H1 (cell line): Measurements from ENCODE around the gene ZSCAN18. TPM values are rescaled to one million over a fixed set of nuclear protein-coding genes. Genes with fewer than 3 reads are reported as not detected.

ENCODE experiments used
- CTCF ChIA-PET: fragments of 300-600 bp; sonication (Branson Sonifier 250); formaldehyde crosslinking; loops from one replicate; lab custom pipeline; 2021; ENCODE audit not compliant: partially characterized antibody; lab: Charles Lee
- POLR2A ChIA-PET: fragments of 300-600 bp; sonication (Branson Sonifier 250); formaldehyde crosslinking; loops from one replicate; lab custom pipeline; 2021; ENCODE audit warnings: inconsistent platforms; ENCODE audit not compliant: partially characterized antibody; lab: Charles Lee
- DNase-seq, 2 experiments: peaks; one replicate each; pipeline versions ENCODE4 v3.0.0 to v3.0.0-alpha.2; 2010 to 2022; ENCODE audit warnings: low spot score in 2 of 2, low read depth in 1 of 2, mixed read lengths in 1 of 2
- FAIRE-seq: peaks from 2 replicates; lab custom pipeline; 2011; peaks lifted over from hg19 to GRCh38; lab: Jason Lieb, UNC
- H2AFZ ChIP-seq: 2 replicates; pipeline ENCODE4 v1.8.1; 2012; ENCODE audit warnings: low read length, inconsistent platforms
- H2AK5ac ChIP-seq: 2 replicates; pipeline ENCODE4 v1.6.1; 2013; ENCODE audit warnings: low read depth, low read length
- H2BK120ac ChIP-seq: replicated peaks from 2 replicates; pipeline ENCODE3; 2013; ENCODE audit warnings: low read depth, low read length, inconsistent platforms
- H2BK12ac ChIP-seq: 2 replicates; pipeline ENCODE4 v1.6.1; 2013; ENCODE audit warnings: low read depth, low read length
- H2BK15ac ChIP-seq: 2 replicates; pipeline ENCODE4 v1.6.1; 2013; ENCODE audit warnings: low read length
- H2BK20ac ChIP-seq: 2 replicates; pipeline ENCODE4 v1.6.1; 2013; ENCODE audit warnings: low read length
- H2BK5ac ChIP-seq: 2 replicates; pipeline ENCODE4 v1.6.1; 2013; ENCODE audit warnings: low read depth, low read length
- H3K14ac ChIP-seq: 2 replicates; pipeline ENCODE4 v1.6.1; 2013; ENCODE audit warnings: inconsistent platforms; ENCODE audit not compliant: insufficient read length
- H3K18ac ChIP-seq: 2 replicates; pipeline ENCODE4 v1.6.1; 2013; ENCODE audit warnings: low read length; ENCODE audit errors: extremely low read depth
- H3K23ac ChIP-seq: 2 replicates; pipeline ENCODE4 v1.6.1; 2013; ENCODE audit warnings: inconsistent platforms; ENCODE audit not compliant: insufficient read length
- H3K23me2 ChIP-seq: 2 replicates; pipeline ENCODE4 v1.6.1; 2013; ENCODE audit warnings: low read depth, low read length
- H3K27ac ChIP-seq: 2 replicates; pipeline ENCODE4 v1.6.1; 2011; ENCODE audit warnings: low read depth, low read length, inconsistent platforms
- H3K27me3 ChIP-seq, 4 experiments: replicated peaks in 1 of 4; 1 replicate in 1 of 4; 2 replicates in 3 of 4; pipeline versions ENCODE4 v1.6.1 to v1.8.1; 2011 to 2013; ENCODE audit warnings: low read length in 3 of 4, mild to moderate bottlenecking in 3 of 4, inconsistent platforms in 2 of 4, mixed read lengths in 2 of 4, moderate library complexity in 1 of 4; ENCODE audit not compliant: control insufficient read depth in 3 of 4, insufficient read depth in 3 of 4; ENCODE audit errors: extremely low read depth in 1 of 4
- H3K36me3 ChIP-seq, 4 experiments: 2 replicates each; pipeline versions ENCODE4 v1.6.1 to v1.8.1; 2011 to 2013; ENCODE audit warnings: mild to moderate bottlenecking in 4 of 4, low read length in 3 of 4, moderate library complexity in 2 of 4, control low read depth in 1 of 4, inconsistent platforms in 1 of 4; ENCODE audit not compliant: insufficient read depth in 4 of 4, control insufficient read depth in 2 of 4
- H3K4ac ChIP-seq: replicated peaks from 2 replicates; pipeline ENCODE3; 2013; ENCODE audit warnings: low read length, low read depth, mixed read lengths, inconsistent platforms; ENCODE audit not compliant: insufficient read length
- H3K4me1 ChIP-seq, 4 experiments: replicated peaks in 1 of 4; 1 replicate in 1 of 4; 2 replicates in 3 of 4; pipeline versions ENCODE4 v1.6.1 to v1.8.1; 2011 to 2013; ENCODE audit warnings: low read length in 3 of 4, inconsistent platforms in 2 of 4, mixed read lengths in 1 of 4; ENCODE audit not compliant: insufficient read depth in 4 of 4, control insufficient read depth in 3 of 4
- H3K4me2 ChIP-seq, 2 experiments: 2 replicates each; pipeline versions ENCODE4 v1.6.1 to v1.8.1; 2011 to 2013; ENCODE audit warnings: low read depth in 2 of 2, low read length in 2 of 2, control low read depth in 1 of 2, inconsistent platforms in 1 of 2, mild to moderate bottlenecking in 1 of 2; ENCODE audit not compliant: insufficient read depth in 1 of 2
- H3K4me3 ChIP-seq, 4 experiments: fragments of 200-600, 300-600 bp in 1 of 4; sonication (generic), shearing (Covaris generic), sonication (Bioruptor Twin) in 1 of 4; 2 replicates each; pipeline versions ENCODE4 v1.5.1 to v1.8.1; 2011 to 2016; ENCODE audit warnings: low read length in 4 of 4, low read depth in 3 of 4, control low read depth in 2 of 4, inconsistent platforms in 2 of 4, mild to moderate bottlenecking in 2 of 4, mixed read lengths in 1 of 4, moderate library complexity in 1 of 4; ENCODE audit not compliant: insufficient read depth in 2 of 4; ENCODE audit errors: extremely low read depth in 1 of 4
- H3K56ac ChIP-seq: replicated peaks from 2 replicates; pipeline ENCODE3; 2013; ENCODE audit warnings: low read depth, mild to moderate bottlenecking, mixed read lengths, low read length, inconsistent platforms; ENCODE audit not compliant: insufficient read length
- H3K79me1 ChIP-seq: 2 replicates; pipeline ENCODE4 v1.6.1; 2013; ENCODE audit warnings: low read depth, low read length, control low read depth
- H3K79me2 ChIP-seq, 2 experiments: 2 replicates each; pipeline versions ENCODE4 v1.6.1 to v1.8.1; 2012 to 2013; ENCODE audit warnings: low read length in 2 of 2, mild to moderate bottlenecking in 2 of 2, inconsistent platforms in 1 of 2; ENCODE audit not compliant: insufficient read depth in 2 of 2, control insufficient read depth in 1 of 2
- H3K9ac ChIP-seq, 4 experiments: replicated peaks in 1 of 4; 1 replicate in 1 of 4; 2 replicates in 3 of 4; pipeline versions ENCODE4 v1.6.1 to v1.8.1; 2011 to 2013; ENCODE audit warnings: low read depth in 3 of 4, low read length in 3 of 4, control low read depth in 2 of 4, mild to moderate bottlenecking in 2 of 4, moderate library complexity in 2 of 4, inconsistent platforms in 1 of 4; ENCODE audit errors: extremely low read depth in 1 of 4
- H3K9me3 ChIP-seq, 2 experiments: 2 replicates each; pipeline versions ENCODE4 v1.6.1 to v1.8.1; 2012 to 2013; ENCODE audit warnings: mild to moderate bottlenecking in 2 of 2, moderate library complexity in 2 of 2, control low read depth in 1 of 2, inconsistent platforms in 1 of 2, low read depth in 1 of 2, low read length in 1 of 2, mixed read lengths in 1 of 2; ENCODE audit not compliant: insufficient read depth in 2 of 2
- H4K20me1 ChIP-seq, 2 experiments: replicated peaks in 1 of 2; 2 replicates each; pipeline versions ENCODE3 to v1.8.1; 2011 to 2013; ENCODE audit warnings: inconsistent platforms in 2 of 2, low read length in 2 of 2, mild to moderate bottlenecking in 1 of 2; ENCODE audit not compliant: insufficient read depth in 2 of 2, control insufficient read depth in 1 of 2
- H4K5ac ChIP-seq: 2 replicates; pipeline ENCODE4 v1.6.1; 2013; ENCODE audit warnings: low read length, low read depth, mixed read lengths, inconsistent platforms; ENCODE audit not compliant: insufficient read length
- H4K8ac ChIP-seq: 2 replicates; pipeline ENCODE4 v1.8.0; 2013; ENCODE audit warnings: mild to moderate bottlenecking, moderate library complexity, low read length, inconsistent platforms; ENCODE audit not compliant: insufficient read depth; ENCODE audit errors: extremely low read depth
- H4K91ac ChIP-seq: replicated peaks from 2 replicates; pipeline ENCODE3; 2013; ENCODE audit warnings: low read length, mixed read lengths, inconsistent platforms; ENCODE audit not compliant: insufficient read length
- CBX8 ChIP-seq: fragments of 300-800, 300-1000 bp; sonication (generic); IDR thresholded peaks from 2 replicates; pipeline ENCODE4 v1.7.1; 2016; ENCODE audit warnings: low read depth, low read length, borderline replicate concordance
- CEBPB ChIP-seq: IDR thresholded peaks from 2 replicates; pipeline ENCODE4 v1.6.1; 2012; ENCODE audit warnings: low read depth, low read length
- CHD1 ChIP-seq: IDR thresholded peaks from 2 replicates; pipeline ENCODE4 v1.6.1; 2012; ENCODE audit warnings: low read depth, low read length, improper control_type of control experiment
- KDM4A ChIP-seq: IDR thresholded peaks from one replicate; pipeline ENCODE4 v1.7.1; 2012; ENCODE audit warnings: low read depth, mild to moderate bottlenecking, moderate library complexity, low read length, inconsistent platforms; ENCODE audit not compliant: severe bottlenecking
- KDM5A ChIP-seq: fragments of 200-600 bp; IDR thresholded peaks from 2 replicates; pipeline ENCODE4 v1.7.1; 2012; ENCODE audit warnings: mild to moderate bottlenecking, low read length, inconsistent platforms, mixed read lengths
- MAFK ChIP-seq: IDR thresholded peaks from 2 replicates; pipeline ENCODE4 v1.6.1; 2012; ENCODE audit warnings: low read depth, mild to moderate bottlenecking, improper control_type of control experiment, low read length
- SAP30 ChIP-seq: fragments of 300-600 bp; sonication (generic); IDR thresholded peaks from 2 replicates; pipeline ENCODE4 v1.7.1; 2012; ENCODE audit warnings: low read length, moderate library complexity, mild to moderate bottlenecking, inconsistent platforms; ENCODE audit not compliant: insufficient read depth, insufficient replicate concordance
- SIN3A ChIP-seq, 2 experiments: IDR thresholded peaks in 1 of 2; conservative IDR thresholded peaks in 1 of 2; 2 replicates each; pipeline ENCODE4 v1.6.1; 2011 to 2012; ENCODE audit warnings: low read length in 2 of 2, improper control_type of control experiment in 1 of 2, low read depth in 1 of 2, mild to moderate bottlenecking in 1 of 2
- SP2 ChIP-seq: IDR thresholded peaks from 2 replicates; pipeline ENCODE4 v1.6.1; 2012; ENCODE audit warnings: mild to moderate bottlenecking, low read length, inconsistent platforms
- SP4 ChIP-seq: IDR thresholded peaks from 2 replicates; pipeline ENCODE4 v1.6.1; 2012; ENCODE audit warnings: low read length, inconsistent platforms
- TAF7 ChIP-seq: optimal IDR thresholded peaks from 2 replicates; pipeline ENCODE3; 2011; ENCODE audit warnings: low read depth, mild to moderate bottlenecking, inconsistent platforms, low read length, moderate library complexity, borderline replicate concordance
- TEAD4 ChIP-seq: IDR thresholded peaks from 2 replicates; pipeline ENCODE4 v1.6.1; 2012; ENCODE audit warnings: low read depth, low read length, inconsistent platforms, mixed read lengths
- WGBS, 2 experiments: shearing (Covaris generic) in 1 of 2; methylation state at CpG; one replicate each; pipeline versions ENCODE4 v1.1.6 to v1.1.7; 2013 to 2015; ENCODE audit warnings: low lambda C conversion rate in 2 of 2, mixed read lengths in 2 of 2, inconsistent platforms in 1 of 2, low coverage in 1 of 2, missing lambda C conversion rate in 1 of 2; ENCODE audit not compliant: insufficient replicate concordance in 2 of 2, insufficient coverage in 1 of 2, insufficient read length in 1 of 2; ENCODE audit errors: extremely low coverage in 1 of 2, missing lambda C conversion rate in 1 of 2; 5-methylcytosine and 5-hydroxymethylcytosine counted together
- polyA plus RNA-seq, 7 experiments: library from polyadenylated mRNA; depleted of rRNA in 3 of 7; stranded (reverse) in 5 of 7; unstranded in 2 of 7; fragments of >200 nt in 5 of 7; fragments of 200-250 nt in 2 of 7; gene quantifications; 1 replicate in 5 of 7; 2 replicates in 1 of 7; 4 replicates in 1 of 7; pipeline versions ENCODE4 v1.2.1 to v1.2.3, GENCODE V29; 2011 to 2013; ENCODE audit warnings: missing spikeins in 2 of 7, mixed read lengths in 2 of 7
- total RNA-seq: library from RNA; stranded (reverse); fragmentation: NEBNext Ultra II Directional; extraction: Animal tissue kit (Norgen Biotek cat#: 25700); gene quantifications from 2 replicates; pipeline ENCODE4 v1.2.1, GENCODE V29; 2021
- TF ChIP-seq, protein P1 (sequence below): IDR thresholded peaks from 2 replicates; pipeline ENCODE4 v1.6.1; 2011; ENCODE audit warnings: low read depth, mild to moderate bottlenecking, low read length; ENCODE audit not compliant: insufficient read depth

The ZSCAN18 gene
- total and polyA plus RNA-seq, 2 of the 8 experiments (the other 6 are each of a cell fraction or from before 2014, with no cell fraction given): 37.0 to 41.4 TPM

DNA sequence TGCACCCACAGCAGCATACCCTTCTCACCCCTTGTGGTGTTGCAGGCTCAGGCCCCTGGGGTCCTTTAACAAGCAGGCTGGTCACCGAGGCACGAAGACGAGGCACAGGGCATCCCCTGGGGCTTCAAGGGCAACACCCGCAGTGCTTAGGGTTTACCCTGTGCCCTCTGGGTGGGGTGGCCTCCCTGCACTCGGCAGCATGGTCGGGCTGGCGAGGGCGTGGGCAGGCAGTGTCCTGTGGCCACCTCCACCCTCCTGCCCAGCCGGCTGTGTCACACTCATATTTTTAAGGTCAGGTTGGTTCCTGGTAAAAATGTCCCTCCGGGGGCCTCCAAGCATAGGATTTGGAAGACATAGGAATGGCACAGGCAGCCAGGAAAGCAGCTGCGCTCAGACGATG lies 50.4 kb downstream of the ZSCAN18 start:
- no peak overlapping the region for H3K14ac ChIP-seq
- H3K27me3 ChIP-seq: peaks cover 0 to 2% (median under 1%) of the 10 kb centered on the region in 4 experiments; a peak in 4 of 7 replicates
- no peak overlapping the region for H3K4me3 ChIP-seq
- no peak overlapping the region for H4K91ac ChIP-seq
- H3K9ac ChIP-seq: no peak overlapping the region
- DNase-seq (no peak), FAIRE-seq (no peak)
- H3K56ac ChIP-seq: no peak overlapping the region
- peaks cover 0 to 1% (median 0%) of the 10 kb centered on the region in 4 experiments; a peak in 2 of 7 replicates for H3K4me1 ChIP-seq
- no peak overlapping the region for H2AFZ ChIP-seq
- ChIA-PET CTCF (interaction anchor here (1.0 to 6.7 kb wide), 4 partner anchors 9 to 43 kb away, joined by 3 to 113 read pairs (median 23); partner anchors contain the start of gene ZNF135), POLR2A (interaction anchor here (1.2 to 6.2 kb wide), 2 partner anchors 11 to 48 kb away, joined by 3 to 45 read pairs; partner anchors contain the start of gene ZNF135)
- no peak overlapping the region for H3K27ac ChIP-seq
- no peak overlapping the region for H2AK5ac ChIP-seq
- H3K18ac ChIP-seq: no peak overlapping the region
- H2BK15ac ChIP-seq: no peak overlapping the region
- 84% methylated on average over 8 of the region's 12 CpGs; no CpG with 5 or more reads in 1 of the 2 experiments for WGBS, 2 experiments
- no peak overlapping the region for H3K4ac ChIP-seq
- H2BK5ac ChIP-seq: no peak overlapping the region
- no peak overlapping the region for H4K5ac ChIP-seq
- H4K8ac ChIP-seq: no peak overlapping the region
- H3K23ac ChIP-seq: no peak overlapping the region
- no peak overlapping the region for H3K4me2 ChIP-seq
- no peak overlapping the region for H2BK20ac ChIP-seq
- peaks cover 39 to 77% of the 10 kb centered on the region in 2 experiments for H3K9me3 ChIP-seq
- H2BK12ac ChIP-seq: no peak overlapping the region
- no peaks in the 10 kb centered on the region; the same call in 1 of the 2 replicates for H3K23me2 ChIP-seq
- H4K20me1 ChIP-seq: no peaks in the 10 kb centered on the region
- H2BK120ac ChIP-seq: no peak overlapping the region
- H3K79me2 ChIP-seq: no peaks in the 10 kb centered on the region
- no peaks in the 10 kb centered on the region for H3K79me1 ChIP-seq
- no peaks in the 10 kb centered on the region for H3K36me3 ChIP-seq
- TF ChIP-seq SAP30: no peak
- no peak for TF ChIP-seq CBX8
- no peak for TF ChIP-seq TAF7
- TF ChIP-seq CEBPB: no peak
- TF ChIP-seq SP4: no peak
- no peak for TF ChIP-seq CHD1
- no peak for TF ChIP-seq MAFK
- TF ChIP-seq KDM4A: no peak
- TF ChIP-seq, protein P1, sequence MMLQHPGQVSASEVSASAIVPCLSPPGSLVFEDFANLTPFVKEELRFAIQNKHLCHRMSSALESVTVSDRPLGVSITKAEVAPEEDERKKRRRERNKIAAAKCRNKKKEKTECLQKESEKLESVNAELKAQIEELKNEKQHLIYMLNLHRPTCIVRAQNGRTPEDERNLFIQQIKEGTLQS: no peak
- no peak for TF ChIP-seq SP2
- no peak for TF ChIP-seq SIN3A (conservative IDR thresholded peaks at IDR 0.05 in 1 of 2, IDR thresholded peaks at IDR 0.05 in 1 of 2; ENCODE audit: low read depth in 1 of 2, low read length in 2 of 2)
- TF ChIP-seq KDM5A: no peak
- TF ChIP-seq TEAD4: no peak
